Measurements from ENCODE around the gene RHOD. TPM values are rescaled to one million over a fixed set of nuclear protein-coding genes. Genes with fewer than 3 reads are reported as not detected.

The RHOD gene
- total RNA-seq, 1 donor from 2014 or later: 161 TPM

DNA sequence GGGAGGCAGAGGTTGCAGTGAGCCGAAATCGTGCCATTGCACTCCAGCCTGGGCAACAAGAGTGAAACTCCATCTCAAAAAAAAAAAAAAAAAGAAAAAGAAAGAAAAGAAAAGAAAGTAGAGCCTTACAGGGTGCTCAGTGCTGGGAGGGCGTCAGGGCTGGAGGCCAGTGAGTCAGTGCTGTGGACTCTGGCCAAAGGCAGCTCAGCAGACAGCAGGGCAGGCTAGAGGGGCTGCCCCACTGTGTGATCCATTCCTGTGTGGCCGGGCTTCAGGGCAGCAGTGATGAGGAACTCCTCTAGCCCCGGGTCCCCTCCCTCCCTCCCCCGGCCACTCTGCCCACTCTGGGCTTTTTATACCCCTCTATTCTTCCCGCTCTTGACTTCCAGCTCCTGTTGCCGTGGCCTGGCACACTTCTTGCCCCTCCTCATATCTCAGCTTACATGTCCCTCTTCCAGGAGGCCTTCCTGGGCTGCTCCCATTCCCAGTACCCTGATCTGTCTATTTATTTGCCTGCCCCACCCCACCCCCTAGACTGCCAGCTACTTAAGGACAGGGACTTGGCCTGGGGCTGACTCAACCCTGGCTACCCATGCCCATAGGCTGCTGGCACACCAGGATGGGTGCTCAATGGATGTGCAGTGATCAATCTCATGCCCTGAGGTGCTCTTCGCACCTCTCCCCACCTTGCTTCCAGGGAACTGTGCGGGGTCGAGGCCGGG is 23.7 kb upstream of the RHOD start:
- peak; percentile 63 for ATAC-seq

DNA sequence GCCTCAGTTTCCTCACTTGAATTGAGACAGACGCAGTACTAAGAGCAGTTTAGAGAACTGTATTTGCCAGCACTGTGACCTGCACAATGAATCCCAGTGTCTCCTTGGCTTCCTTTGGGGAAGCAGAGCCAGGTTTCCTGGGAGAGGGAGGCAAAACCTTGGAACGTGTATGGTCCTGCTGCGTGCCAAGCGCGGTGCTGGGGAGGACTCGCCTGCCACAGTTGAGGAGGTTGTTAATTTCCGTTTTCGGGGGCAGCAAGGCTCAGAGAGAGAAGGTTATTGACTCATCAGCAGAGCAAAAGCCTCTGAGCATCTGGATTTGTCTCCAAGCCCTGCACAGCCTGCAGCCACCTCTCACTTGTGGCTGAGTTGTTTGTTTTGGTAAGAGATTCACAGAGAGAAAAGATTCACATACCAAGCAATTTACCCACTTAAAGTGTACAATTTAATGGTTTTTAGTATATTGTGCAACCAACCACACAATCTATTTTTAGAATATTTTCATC is 22.9 kb upstream of the RHOD start:
- ATAC-seq: peak; percentile 33

DNA sequence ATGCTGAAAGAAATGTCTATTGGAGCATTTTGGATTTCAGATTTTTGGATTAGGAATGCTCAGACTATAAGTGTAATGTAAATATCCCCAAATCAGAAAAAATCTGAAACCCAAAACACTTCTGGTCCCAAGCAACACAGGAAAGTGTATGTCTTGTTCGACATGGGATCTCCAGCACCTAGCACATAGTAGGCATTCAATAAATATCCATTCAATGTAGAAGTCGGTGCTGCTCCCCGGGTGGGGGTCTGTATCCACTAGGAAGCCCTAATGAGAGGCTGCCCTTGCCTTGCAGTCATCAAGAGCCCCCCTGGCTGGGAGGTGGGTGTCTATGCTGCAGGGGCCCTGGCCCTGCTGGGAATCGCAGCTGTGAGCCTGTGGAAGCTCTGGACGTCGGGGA is 22.3 kb upstream of the RHOD start:
- ATAC-seq: no peak

DNA sequence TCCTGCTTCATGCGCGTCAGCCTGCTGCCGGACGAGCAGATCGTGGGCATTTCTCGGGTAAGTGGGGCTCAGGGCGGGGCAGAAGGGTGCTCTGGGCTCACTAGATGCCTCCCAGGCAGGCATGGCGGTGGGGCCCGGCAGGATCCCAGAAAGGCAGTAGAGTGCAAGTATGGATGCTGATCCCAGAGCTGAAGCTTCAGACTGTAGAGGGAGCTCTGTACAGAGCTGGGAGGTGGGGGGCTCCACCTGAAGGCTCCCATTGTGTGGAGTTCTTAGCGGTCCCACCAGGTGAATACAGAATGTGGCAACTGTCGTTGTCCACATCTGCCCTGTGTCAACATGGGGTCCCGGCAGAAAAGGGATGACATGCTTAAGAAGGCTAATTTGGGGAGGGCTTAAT is 16.5 kb upstream of the RHOD start:
- no peak for ATAC-seq

DNA sequence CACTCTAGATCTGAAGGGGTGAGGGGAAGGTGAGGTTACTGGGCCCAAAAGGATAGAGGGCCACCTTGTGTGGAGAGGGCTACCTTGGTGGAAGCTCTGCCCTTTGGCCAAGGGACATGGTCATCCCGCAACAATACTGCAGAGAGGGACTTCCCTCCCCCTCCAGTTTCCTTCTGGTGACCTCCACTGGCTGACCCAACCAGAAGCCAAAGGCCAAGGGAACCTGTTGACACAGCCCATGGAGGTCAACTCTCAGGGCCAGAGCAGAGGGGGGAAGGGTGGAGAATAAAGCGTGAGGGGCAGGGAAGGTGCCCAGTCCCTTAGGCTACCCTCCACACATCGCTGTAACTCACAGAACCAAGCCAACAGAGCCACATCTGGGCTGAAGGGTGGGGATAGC is 15.0 kb upstream of the RHOD start:
- ATAC-seq: no peak

DNA sequence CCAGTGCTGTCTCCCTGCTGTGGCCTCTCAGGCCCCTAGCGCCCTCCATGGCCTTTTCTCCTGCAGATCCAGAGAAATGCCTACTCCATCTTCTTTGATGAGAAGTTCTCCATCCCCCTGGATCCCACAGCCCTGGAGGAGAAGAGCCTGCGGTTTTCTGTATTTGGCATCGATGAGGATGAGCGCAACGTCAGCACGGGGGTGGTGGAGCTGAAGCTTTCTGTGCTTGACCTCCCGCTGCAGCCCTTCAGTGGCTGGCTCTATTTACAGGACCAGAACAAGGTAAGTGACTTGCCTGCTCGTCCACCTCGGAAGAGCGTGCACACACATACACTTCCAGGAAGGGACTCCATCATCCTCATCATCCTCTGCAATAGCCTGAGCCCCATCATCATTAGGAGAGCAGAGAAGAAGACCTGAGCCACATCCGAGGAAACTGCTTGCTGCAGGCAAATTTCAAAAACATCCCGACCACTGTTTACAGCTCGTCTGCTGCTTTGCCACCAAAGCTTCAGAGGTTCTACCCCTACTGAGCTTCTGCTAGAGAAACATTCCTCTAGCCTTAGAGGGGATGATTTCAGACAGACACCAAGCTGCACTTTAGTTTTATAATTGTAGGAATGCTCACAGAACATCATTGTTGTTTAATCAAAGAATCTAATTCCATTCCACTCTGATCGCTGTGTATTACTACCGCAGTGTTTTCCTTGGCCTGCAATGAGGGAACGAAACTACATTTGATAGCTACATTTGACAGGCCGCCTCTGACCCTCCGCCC is 12.9 kb upstream of the RHOD start:
- no peak for ATAC-seq

DNA sequence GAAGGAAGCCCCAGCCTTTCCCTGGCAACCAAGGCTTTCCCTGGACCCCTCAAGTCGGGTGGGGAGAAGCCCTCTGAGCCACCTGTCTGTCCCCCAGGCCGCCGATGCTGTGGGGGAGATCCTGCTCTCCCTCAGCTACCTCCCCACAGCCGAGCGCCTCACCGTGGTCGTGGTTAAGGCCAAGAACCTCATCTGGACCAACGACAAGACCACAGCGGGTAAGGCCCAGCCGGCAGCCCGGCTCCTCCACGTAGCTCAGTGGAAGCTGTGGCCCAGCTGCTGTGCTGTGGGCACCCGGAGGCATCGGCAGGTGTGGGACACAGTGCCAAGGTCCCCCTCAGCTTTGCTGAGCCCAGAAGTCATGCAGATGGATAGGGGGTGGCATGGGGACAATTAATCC is 12.2 kb upstream of the RHOD start:
- ATAC-seq: no peak

DNA sequence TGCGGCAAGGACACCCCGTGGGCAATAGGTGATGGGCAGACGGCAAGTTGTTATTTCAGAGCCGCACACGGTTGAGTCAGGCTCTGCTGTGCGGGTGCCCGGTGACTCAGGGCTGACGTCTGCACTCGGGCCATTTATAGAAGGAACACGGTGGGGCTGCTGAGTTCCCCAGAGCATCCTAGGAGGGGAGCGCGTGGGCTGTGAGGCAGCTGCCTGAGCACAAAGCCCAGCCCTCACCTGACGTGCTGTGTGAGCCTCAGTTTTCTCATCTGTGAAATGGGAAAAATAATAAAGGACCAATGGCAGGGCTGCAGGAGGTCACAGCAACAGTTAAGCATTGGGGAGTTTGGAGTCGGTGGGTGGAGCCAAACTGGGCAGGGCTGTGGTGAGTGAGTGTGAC is 11.3 kb upstream of the RHOD start:
- ATAC-seq: peak; percentile 74

DNA sequence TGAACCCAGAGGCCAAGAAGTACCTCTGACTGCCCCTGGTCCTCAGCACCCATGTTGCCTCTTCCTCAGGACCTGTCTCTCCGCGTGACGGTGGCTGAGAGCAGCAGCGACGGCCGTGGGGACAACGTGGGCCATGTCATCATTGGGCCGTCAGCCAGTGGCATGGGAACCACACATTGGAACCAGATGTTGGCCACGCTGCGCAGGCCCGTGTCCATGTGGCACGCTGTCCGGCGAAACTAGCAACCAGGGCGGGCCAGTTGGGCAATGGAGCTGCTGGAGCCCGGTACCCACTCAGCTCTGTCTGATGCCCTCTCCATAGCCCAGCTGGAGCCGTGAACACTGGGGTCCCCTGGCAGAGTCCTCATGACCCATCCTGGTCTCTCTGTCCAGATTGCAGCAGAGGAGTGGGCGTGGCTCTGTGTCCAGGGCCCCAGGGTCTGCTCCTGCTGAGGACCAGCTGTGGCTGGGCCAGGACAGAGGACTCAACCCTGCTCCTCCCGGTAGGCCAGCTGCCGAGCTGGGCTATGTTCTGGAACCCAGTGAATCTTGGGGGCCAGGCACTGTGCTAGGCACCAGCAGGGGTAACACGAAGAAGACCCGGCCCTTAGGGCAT is 8.0 kb upstream of the RHOD start:
- no peak for ATAC-seq

DNA sequence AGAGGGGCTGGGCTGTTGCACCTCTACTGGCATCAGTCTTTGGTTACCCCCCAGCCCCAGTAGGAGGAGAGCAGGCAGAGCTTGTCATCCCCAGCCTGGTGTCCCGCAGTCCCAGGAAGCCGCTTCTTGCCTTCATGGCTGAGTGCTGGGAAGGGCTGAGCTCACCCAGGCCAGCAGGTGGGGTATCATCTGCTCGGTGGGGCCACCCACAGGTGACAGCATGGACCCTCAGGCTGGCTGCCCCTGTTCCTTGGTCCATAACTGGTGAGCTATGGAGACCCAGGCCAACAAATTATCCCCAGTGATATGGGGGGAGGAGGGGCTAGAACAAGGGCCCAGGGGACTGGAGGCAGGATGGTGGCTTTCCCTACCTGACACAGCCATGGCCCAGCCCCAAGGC is 6.5 kb upstream of the RHOD start:
- ATAC-seq: no peak

DNA sequence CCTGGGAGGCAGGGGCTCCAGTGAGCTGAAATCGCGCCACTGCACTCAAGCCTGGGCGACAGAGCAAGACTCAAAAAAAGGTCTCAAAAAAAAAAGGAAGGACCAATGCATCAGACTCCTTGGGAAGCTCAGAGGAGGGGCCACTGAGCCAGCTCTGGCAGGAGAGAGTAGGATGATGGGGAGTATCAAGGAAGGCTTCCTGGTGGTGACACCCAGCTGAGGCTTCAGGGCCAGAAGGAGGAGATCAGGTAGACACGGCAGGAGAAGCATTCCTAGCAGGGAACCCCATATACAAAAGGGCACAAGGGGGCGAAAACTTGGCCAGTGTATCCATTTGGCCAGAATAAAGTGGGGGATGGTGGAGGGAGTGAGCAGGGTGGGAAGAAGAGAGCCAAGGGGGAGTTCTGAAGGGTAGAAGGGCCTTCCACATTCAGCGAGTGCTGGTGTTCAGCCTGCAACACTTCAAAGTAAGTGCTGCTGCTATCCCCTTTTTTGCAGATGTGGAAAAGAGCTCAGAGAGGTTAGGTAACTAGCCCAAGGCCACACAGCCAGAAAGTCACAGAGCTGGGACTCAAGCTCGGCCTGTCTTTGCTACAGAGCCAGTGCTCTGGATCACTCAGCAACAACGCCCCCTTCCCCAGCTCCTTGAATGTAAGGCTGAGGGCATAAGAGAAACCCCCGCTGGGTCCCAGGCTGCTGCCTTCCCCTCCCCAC is 5.3 kb upstream of the RHOD start:
- no peak for ATAC-seq

DNA sequence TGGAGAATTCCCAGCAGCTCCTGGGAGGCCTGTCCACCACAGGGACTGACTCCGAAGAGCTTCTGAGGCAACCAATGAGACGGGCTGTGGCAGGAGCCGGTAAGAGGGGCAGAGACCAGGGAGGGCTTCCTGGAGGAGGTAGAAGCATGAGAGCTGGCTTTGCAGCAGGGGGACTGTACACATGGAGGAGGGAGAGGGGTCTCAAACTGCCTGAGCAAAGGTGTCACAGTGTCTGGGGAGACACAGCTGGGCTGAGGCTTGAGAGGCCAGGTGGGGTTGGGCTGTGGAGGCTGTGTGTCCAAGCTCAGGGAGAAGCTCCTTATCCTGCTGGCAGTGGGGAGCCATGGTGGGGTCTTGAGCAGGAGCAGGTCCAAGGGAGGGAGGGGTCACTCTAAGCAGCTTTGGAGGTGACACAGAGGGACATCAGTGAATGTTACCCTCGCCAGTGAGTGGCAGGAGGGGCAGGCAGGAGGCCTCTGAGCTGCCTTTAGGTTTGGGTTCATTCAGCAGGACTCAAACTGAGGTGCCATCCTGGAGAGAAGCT is 4.6 kb upstream of the RHOD start:
- no peak for ATAC-seq

DNA sequence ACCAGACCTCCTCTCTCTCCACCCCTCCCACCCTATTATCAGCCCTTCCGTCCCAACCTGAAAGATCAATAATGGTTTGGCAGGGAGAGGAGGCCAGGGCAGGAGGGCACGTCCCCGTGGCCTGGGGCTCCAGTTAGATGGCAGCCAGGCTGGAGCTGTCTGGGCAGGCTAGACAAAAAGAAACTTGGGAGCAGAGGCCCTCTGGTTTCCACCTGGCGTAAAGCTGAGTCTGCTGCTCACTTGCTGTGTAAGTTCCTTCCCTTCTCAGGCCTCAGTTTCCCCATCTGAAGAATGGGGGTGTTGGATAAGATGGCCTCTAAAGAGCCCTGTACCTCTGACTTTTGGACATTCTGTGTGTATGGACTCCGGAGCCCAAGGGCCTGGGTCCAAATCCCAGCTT is 3.8 kb upstream of the RHOD start:
- ATAC-seq: no peak

DNA sequence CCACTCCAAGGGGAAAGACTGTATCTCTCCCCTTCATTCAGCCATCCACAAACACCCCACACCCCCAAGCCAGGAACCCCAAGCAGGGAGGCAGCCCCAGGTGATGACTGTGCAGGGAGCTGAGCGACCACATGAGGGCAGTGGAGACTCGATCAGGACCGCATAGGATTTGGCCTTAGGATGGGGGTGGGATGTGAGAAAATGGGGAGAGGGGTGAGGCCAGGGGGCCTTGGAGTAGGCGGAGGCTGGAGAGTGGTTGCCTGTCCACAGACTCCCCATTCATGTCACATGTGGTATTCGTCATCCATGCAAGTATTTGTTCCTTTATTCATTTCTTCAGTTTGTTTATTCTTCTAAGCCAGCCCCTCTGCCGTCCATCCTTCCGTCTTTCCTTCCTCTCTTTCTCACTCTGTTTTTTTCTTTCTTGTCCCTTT is 2.7 kb upstream of the RHOD start:
- ATAC-seq: peak; percentile 16

DNA sequence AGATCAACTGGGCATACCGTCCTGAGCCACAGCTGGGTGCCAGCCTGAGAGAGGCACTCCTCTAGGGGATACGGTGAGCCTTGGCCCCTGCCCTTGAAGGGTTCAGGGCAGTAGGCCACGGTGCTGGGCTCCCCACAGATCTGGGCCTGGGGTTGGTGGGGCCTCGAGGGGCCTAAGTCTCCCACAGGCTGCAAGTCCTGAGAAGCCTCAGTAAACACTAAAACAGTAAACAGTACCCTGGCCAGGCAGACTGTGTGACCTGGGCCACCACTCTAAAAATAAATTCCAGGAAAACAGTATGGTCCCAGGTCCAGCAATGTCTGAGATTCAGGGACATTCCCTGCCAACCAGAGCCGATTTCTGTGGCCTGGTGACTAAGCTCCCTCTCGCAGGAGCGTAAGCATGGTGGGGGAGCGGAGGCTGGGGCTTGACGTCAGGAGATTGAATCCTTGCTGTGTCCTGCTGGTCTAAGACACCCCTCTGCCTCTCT is 2.3 kb upstream of the RHOD start:
- ATAC-seq: no peak

DNA sequence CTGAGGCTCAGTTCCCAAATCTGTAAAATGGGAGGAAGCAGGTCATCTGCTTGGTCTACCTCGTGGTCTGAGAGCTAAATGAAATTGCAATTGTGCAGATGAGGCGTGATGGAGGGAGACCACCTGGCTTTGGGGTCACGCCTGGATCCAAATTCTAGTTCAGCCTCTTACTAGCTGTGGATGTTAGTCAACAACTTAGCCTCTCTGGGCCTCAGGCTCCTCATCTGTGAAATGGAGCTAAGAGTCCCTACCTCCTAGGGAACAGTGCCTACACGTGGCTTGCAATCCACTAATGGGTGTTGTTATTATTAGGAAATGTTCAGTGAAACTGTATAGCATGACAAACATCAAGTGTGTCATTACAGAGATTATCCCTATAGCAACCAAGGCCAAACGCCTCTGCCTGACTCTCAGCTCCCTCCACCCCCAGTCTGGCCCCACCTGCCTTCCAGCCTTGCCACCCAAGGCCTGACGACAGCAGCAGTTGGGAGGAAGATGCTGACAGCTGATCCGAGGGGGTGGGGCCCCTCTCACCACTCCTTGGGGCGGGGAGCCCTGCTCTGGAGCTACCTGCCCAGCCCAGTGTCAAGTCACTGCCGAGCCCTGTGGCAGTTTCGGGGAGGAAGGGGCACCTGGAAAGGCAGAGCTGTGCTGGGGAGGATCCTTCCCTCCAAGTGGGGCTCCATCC is 1.7 kb upstream of the RHOD start:
- peak; percentile 89 for ATAC-seq

DNA sequence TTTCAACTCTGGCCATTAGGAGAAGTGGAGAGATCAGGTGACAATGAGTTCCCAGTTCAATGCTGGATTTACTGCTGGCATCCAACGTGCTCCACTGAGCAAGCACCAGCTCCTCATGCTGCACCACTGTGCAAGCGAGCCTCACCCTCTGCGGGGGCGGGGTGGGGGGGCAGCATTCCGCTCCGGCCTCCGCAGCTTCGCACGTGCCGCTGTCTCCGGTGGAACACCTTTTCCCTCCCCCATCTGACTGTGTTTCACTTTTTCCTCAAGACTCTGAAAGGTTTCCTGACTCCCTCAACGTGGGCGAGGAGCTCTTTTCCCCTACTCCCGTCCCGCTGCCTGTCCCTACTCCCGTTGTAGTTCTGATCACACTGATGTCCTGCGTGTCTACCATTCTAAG is 835 bp upstream of the RHOD start:
- peak; percentile 56 for ATAC-seq

DNA sequence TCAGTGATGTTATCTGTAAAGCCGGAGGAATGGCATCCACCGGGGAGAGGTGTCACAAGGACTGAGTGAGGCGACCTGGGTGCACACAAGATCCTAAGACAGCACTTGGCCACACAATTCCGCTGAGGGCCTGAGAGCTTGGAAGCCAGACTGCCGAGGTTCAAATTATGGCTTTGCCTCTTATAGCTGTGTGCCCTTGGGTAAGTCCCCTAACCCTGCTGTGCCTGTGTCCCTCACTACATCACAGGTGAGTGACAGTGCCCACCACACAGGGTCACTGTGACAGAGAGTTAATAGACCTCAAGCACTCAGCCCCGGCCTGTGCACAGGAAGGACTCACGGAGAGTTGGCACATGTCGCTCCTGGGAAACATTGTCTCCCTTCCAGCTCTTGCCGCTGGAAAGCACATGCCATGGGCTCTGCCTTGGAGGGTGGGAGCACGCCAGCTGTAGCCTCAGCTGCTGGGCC is 592 bp downstream of the RHOD start:
- ATAC-seq: no peak

DNA sequence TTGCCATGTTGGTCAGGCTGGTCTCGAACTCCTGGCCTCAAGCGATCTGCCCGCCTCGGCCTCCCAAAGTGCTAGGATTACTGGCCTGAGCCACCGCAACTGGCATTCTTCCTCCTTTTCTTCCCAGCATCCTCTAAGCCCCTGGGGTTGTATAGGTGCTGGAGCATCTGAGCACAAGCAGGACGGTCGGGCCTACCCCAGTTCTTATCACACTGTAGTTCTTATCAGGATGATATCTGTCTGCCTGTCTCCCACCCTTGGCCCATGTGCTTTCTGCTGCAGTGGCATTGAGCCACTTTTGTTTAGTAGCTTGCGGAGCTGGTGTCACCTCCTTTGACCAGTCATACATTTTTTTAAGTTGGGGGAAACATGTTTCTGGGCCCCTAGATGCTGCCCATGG is 1.9 kb downstream of the RHOD start:
- no peak for ATAC-seq

DNA sequence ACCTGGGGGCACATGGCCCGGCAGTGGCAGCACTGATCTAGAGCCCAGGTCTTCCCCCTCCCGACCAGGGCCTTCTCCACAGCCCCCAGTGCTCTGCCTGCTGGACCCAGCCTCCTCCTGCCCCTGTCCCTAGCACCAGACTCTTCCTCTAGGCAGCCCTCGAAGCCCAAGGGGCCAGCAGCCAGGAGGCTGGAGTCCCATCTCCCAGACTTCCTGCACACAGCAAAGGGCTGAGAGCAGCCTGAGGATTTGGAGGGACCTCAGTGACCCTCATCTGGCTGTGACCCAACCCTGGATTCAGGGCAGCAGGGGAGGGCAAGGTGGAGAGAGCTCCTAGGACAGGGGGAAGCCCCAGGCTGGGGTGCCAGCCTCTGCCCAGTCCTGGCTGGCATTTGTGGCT is 3.0 kb downstream of the RHOD start:
- no peak for ATAC-seq

DNA sequence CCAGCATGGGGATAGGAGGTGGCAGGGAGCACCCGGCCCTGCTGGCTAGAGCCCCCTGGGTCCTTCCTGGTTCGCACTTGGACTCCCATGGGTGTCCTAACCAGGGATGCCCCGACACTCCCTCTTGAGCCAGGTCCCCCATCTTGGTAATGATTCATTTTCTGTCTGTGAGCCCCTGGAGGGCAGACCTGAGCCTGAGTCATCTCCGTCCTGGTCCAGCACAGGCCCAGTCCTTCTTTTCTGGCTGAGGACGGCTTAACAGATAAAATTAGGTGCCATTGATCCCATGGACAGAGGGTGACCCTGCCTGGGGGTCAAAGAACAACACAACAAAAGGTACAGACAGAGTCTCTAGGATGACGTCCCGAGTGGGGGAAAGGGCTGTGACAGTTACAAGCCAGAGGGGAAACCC is 3.5 kb downstream of the RHOD start:
- ATAC-seq: no peak
